Ascending aorta (tissue), 2 donors: Measurements from ENCODE around the gene ACKR2. TPM values are rescaled to one million over a fixed set of nuclear protein-coding genes. Genes with fewer than 3 reads are reported as not detected.

Source experiments
- DNase-seq, 2 donors: peaks; one replicate each; pipeline ENCODE4 v3.0.0-alpha.2; 2019; ENCODE audit warnings: low spot score in 2 of 2
- H3K27ac ChIP-seq, 2 donors: fragments of 200-600 bp; sonication (generic); one replicate each; pipeline ENCODE4 v1.5.1; 2016 to 2017; ENCODE audit warnings: mild to moderate bottlenecking in 1 of 2
- H3K27me3 ChIP-seq: fragments of 200-600 bp; sonication (generic); one replicate; pipeline ENCODE4 v1.5.1; 2017
- H3K36me3 ChIP-seq, 2 donors: fragments of 200-600 bp; sonication (generic); one replicate each; pipeline ENCODE4 v1.5.1; 2016
- H3K4me1 ChIP-seq, 2 donors: fragments of 200-600 bp; sonication (generic); one replicate each; pipeline ENCODE4 v1.5.1; 2016 to 2017; ENCODE audit warnings: mild to moderate bottlenecking in 1 of 2
- H3K4me3 ChIP-seq, 2 donors: fragments of 200-600 bp; sonication (generic); one replicate each; pipeline ENCODE4 v1.5.1; 2016 to 2017; ENCODE audit warnings: mild to moderate bottlenecking in 1 of 2
- H3K9me3 ChIP-seq, 2 donors: fragments of 200-600 bp; sonication (generic); one replicate each; pipeline ENCODE4 v1.5.1; 2016
- intact Hi-C: fragments of 100-400 bp; cut with DNase I; formaldehyde crosslinking; loops from one replicate; pipeline ENCODE4 v1.15.1; 2023
- total RNA-seq: library from RNA; depleted of rRNA; stranded (reverse); fragments of >200 nt; gene quantifications from one replicate; pipeline ENCODE4 v1.1.0, GENCODE V29; 2016
- TF ChIP-seq, protein P1 (sequence below), 3 experiments: fragments of 200-600 bp in 2 of 3; fragments of 450-650 bp in 1 of 3; sonication (generic) in 2 of 3; IDR thresholded peaks; one replicate each; pipeline ENCODE4 v1.5.1; 2016 to 2019; ENCODE audit warnings: antibody characterized with exemption in 3 of 3, mild to moderate bottlenecking in 1 of 3, moderate library complexity in 1 of 3

The ACKR2 gene
- total RNA-seq, 1 donor from 2014 or later, result 24.5 TPM

DNA sequence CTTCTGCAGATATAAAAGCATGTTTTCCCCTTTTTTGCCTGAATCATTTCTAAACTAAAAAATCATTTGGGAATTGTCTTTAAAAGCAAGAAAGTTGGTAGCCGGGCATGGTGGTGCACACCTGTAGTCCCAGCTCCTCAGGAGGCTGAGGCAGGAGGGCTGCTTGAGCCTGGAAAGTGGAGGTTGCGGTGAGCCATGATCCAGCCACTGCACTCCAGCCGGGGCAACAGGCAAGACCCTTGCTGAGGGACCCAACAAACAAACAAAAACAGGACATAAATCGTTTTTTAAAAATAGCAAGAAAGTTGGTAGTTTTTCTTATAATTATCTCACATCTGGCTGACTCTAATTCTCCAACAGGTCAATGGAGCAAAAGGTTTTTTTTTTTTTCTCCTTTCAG, 7.5 kb upstream of the ACKR2 start:
- Histone ChIP-seq H3K27me3 (no peaks in the 10 kb centered on the region), H3K4me3 (no peak overlapping the region)
- intact Hi-C loops, result no loop called here

DNA sequence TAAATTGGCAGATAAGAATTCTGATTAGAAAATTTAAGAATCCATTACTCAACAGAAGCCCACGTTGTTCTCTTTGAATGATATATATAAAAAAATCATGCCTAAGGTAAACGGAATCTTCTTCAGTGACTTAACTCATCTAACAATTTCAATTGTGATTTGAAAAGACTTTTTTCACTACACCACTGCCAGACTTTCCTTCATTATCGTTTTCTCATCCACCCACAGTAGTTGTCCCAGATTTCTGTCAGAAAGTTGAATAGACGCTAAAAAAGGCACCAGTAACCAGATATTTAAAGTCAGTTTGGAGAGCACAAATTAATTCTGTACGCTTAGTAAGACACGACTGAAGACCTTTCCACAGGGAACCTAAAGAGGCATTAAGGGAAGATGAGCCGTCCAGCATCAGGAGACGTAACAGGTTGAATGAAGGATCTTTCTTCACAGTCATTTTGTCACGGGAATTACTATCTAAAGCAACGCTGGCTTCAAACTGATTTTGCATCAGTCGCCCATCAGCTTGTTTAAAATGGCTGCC, 6.3 kb upstream of the ACKR2 start:
- H3K9me3 ChIP-seq, result no peaks in the 10 kb centered on the region
- DNase-seq, result no peak
- TF ChIP-seq, protein P1, sequence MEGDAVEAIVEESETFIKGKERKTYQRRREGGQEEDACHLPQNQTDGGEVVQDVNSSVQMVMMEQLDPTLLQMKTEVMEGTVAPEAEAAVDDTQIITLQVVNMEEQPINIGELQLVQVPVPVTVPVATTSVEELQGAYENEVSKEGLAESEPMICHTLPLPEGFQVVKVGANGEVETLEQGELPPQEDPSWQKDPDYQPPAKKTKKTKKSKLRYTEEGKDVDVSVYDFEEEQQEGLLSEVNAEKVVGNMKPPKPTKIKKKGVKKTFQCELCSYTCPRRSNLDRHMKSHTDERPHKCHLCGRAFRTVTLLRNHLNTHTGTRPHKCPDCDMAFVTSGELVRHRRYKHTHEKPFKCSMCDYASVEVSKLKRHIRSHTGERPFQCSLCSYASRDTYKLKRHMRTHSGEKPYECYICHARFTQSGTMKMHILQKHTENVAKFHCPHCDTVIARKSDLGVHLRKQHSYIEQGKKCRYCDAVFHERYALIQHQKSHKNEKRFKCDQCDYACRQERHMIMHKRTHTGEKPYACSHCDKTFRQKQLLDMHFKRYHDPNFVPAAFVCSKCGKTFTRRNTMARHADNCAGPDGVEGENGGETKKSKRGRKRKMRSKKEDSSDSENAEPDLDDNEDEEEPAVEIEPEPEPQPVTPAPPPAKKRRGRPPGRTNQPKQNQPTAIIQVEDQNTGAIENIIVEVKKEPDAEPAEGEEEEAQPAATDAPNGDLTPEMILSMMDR (IDR thresholded peaks at IDR 0.05), result no peak
- H3K36me3 ChIP-seq, result no peaks in the 10 kb centered on the region
- intact Hi-C loops, result no loop called here
- H3K27ac ChIP-seq, result peak overlapping the region; percentile 96 to 97
- H3K4me1 ChIP-seq, result peaks cover 0 to 34% of the 10 kb centered on the region in 2 donors
- H3K27me3 ChIP-seq, result no peaks in the 10 kb centered on the region
- H3K4me3 ChIP-seq, result peak overlapping the region; percentile 74 to 85

More for the DNA sequence above, 7.5 kb upstream of the ACKR2 start:
- TF ChIP-seq, protein P1 (IDR thresholded peaks at IDR 0.05), result no peak
- Histone ChIP-seq H3K27ac (no peak overlapping the region), H3K4me1 (peaks cover 0 to 34% of the 10 kb centered on the region in 2 donors), H3K9me3 (no peaks in the 10 kb centered on the region), H3K36me3 (no peaks in the 10 kb centered on the region)
- no peak for DNase-seq

DNA sequence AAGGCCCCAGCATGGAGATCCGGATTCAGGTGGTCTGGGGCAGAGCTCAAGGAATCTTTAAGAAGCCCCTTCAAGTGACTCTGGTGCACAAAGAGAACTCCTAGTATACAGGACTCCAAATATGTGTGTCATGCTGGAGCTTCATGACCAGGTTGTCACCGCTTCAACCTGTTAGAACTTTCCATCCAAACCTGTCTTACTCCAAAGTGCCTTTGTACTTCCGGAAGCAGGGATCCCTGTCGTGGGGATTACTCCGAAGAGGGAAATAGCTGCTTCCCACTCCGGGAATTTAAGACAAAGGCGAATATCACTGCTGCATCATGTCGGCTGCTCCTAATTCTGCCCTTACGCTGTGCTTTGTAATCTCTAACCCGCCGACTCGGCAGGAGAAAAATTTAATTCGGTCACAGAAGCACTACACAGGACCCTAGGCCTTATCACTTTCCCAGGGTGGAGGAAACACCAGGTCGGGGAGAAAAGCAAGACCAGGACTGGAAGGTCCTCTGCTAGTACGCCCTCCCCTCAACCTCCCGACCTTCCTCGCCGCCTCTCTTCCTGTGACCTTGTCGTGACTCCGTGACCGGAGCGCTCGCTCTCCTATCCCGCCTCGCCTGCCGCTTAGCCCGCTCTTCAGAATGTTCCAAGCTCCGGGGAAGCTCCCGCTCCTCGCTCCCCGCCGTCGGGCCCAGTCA, 5.7 kb upstream of the ACKR2 start:
- no peaks in the 10 kb centered on the region for H3K27me3 ChIP-seq
- no peaks in the 10 kb centered on the region for H3K9me3 ChIP-seq
- H3K27ac ChIP-seq, result peak overlapping the region; percentile 96 to 97
- no peak for DNase-seq
- intact Hi-C loops, result loop anchor here (2.0 kb wide), 2 partner anchors 23 to 31 kb away; partner anchors contain the start of gene CCDC13
- no peaks in the 10 kb centered on the region for H3K36me3 ChIP-seq
- peaks cover 0 to 34% of the 10 kb centered on the region in 2 donors for H3K4me1 ChIP-seq
- H3K4me3 ChIP-seq, result peak overlapping the region; percentile 74 to 85
- TF ChIP-seq, protein P1 (IDR thresholded peaks at IDR 0.05), result no peak

DNA sequence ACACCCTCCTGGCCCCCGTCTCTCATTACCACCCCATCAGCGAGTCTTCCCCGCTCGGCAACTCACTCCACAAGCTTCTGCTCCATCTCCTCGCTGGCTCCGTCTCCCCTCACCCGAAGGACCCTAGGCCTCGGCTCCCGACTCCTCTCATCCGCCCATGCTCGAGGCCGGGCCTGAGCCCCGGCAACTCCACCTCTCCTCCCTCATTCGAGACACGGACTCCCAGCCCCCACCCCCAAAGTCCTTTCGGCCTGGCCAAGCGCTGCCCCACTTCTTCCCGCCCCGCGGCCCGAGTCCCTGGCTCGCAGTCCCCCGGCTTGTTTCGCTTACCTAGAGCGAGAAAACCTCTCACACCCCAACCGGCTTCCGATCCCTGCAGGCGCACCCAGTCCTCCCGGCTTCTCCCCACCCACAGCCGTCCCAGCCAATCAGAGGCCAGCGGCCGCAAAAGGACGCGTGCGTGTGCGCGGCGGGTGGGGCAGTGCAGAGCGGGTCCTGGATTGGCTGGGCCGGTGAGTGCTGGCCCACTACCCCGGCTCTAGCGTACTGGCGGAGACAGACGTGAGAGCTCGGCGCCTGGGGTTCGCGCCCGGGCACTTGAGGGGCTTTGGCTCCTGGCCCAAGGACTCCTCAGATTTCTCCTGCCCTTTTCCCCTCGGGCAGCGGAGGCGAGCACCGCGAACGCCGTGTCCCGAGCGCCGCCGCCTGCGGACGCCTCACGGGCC, 5.0 kb upstream of the ACKR2 start, which contains the start of gene HIGD1A:
HIGD1A (minus strand) TSS at position 385 of the 725 bp plus-strand sequence. CDS start 10,237 bp downstream, outside the sequence.
- peak within 1 kb of the TSS; percentile 96 to 97 for H3K27ac ChIP-seq
- DNase-seq, result peak; percentile 87 to 97
- H3K36me3 ChIP-seq, result no peaks in the 10 kb centered on the region
- H3K9me3 ChIP-seq, result no peaks in the 10 kb centered on the region
- H3K27me3 ChIP-seq, result no peaks in the 10 kb centered on the region
- TF ChIP-seq, protein P1 (IDR thresholded peaks at IDR 0.05), result no peak
- peak within 1 kb of the TSS; percentile 74 to 85 for H3K4me3 ChIP-seq
- intact Hi-C loops, result loop anchor here (2.0 kb wide), 2 partner anchors 23 to 31 kb away; partner anchors contain the start of gene CCDC13
- peaks cover 0 to 34% of the 10 kb centered on the region in 2 donors for H3K4me1 ChIP-seq

DNA sequence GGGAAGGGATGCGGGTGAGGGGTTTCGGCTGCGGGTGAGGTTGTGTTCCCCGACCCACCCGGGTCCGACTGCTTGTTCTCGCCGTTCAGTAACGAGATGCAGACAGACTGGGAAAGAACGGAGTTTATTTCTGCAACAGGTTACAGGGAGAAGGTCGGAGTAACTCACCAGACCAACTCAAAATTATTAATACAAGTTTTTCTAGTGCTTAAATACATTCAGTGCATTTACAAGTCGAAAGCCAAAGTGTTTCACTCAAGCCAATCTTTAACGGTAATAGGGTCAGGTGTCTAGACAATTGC, 4.5 kb upstream of the ACKR2 start:
- no peak for DNase-seq
- intact Hi-C loops, result loop anchor here (2.0 kb wide), 2 partner anchors 24 to 32 kb away; partner anchors contain the start of gene CCDC13
- Histone ChIP-seq H3K9me3 (no peaks in the 10 kb centered on the region), H3K27me3 (no peaks in the 10 kb centered on the region), H3K27ac (peak overlapping the region; percentile 96 to 97), H3K4me3 (peak overlapping the region; percentile 74 to 85), H3K36me3 (no peaks in the 10 kb centered on the region), H3K4me1 (peaks cover 0 to 34% of the 10 kb centered on the region in 2 donors)
- TF ChIP-seq, protein P1 (IDR thresholded peaks at IDR 0.05), result no peak
